Adrenal gland (tissue), 12 donors: ENCODE measurements around the gene FNDC3B. TPM values are rescaled to one million over a fixed set of nuclear protein-coding genes. Genes with fewer than 3 reads are reported as not detected.

Experiments
- DNase-seq, 7 donors: peaks; one replicate each; pipeline ENCODE4 v3.0.0-alpha.2; 2019 to 2020
- H3K27ac ChIP-seq, 5 donors: fragments of 200-600 bp; sonication (generic) in 4 of 5; 1 replicate in 3 of 5; 2 replicates in 2 of 5; pipeline versions ENCODE4 v1.5.1 to v1.8.0; 2016 to 2020; ENCODE audit warnings: mild to moderate bottlenecking in 1 of 5
- H3K27me3 ChIP-seq: fragments of 200-600 bp; 2 replicates; pipeline ENCODE4 v1.8.0; 2021
- H3K36me3 ChIP-seq, 2 donors: fragments of 200-600 bp; replicated peaks in 1 of 2; 1 replicate in 1 of 2; 2 replicates in 1 of 2; pipeline versions ENCODE4 v1.5.1 to v1.8.0; 2018 to 2022
- H3K4me1 ChIP-seq, 2 donors: fragments of 200-600 bp; replicated peaks in 1 of 2; 1 replicate in 1 of 2; 2 replicates in 1 of 2; pipeline versions ENCODE4 v1.5.1 to v1.8.0; 2018 to 2021
- H3K4me3 ChIP-seq, 4 donors: fragments of 200-600 bp; sonication (generic) in 3 of 4; one replicate each; pipeline ENCODE4 v1.5.1; 2016 to 2018
- H3K9me3 ChIP-seq, 3 donors: fragments of 200-600 bp; sonication (generic) in 1 of 3; replicated peaks in 1 of 3; 1 replicate in 2 of 3; 2 replicates in 1 of 3; pipeline versions ENCODE4 v1.5.1 to v1.8.0; 2016 to 2021
- POLR2A ChIP-seq, 2 donors: fragments of 450-650 bp; IDR thresholded peaks; one replicate each; pipeline ENCODE4 v1.6.1; 2017; ENCODE audit warnings: antibody characterized with exemption in 2 of 2, mild to moderate bottlenecking in 2 of 2, moderate library complexity in 1 of 2
- WGBS, 4 donors: extraction: QIAGEN DNeasy Blood & Tissue Kit in 2 of 4; methylation state at CpG; one replicate each; pipeline versions ENCODE4 v1.1.5 to v1.1.7; 2013 to 2017; 5-methylcytosine and 5-hydroxymethylcytosine counted together
- intact Hi-C, 2 donors: fragments of 100-400 bp; cut with DNase I; formaldehyde crosslinking; loops; one replicate each; pipeline versions ENCODE4 v1.14.1 to v1.15.0; 2022 to 2023
- polyA plus RNA-seq, 3 donors: library from polyadenylated mRNA; stranded (reverse); fragments of 200-250 nt in 2 of 3; fragments of 350-450 nt in 1 of 3; fragmentation: Illumina TruSeq in 1 of 3; extraction: RNeasy Lipid Tissue Mini Kit (QIAGEN cat#74804) in 1 of 3; gene quantifications; one replicate each; pipeline ENCODE4 v1.2.3, GENCODE V29; 2013 to 2014
- total RNA-seq, 9 donors: library from RNA; depleted of rRNA in 4 of 9; stranded (reverse); fragments of >200 nt in 4 of 9; fragments of 120-200 nt in 1 of 9; fragmentation: NEBNext Ultra II Directional in 1 of 9; extraction: Animal tissue kit (Norgen Biotek cat#: 25700) in 1 of 9; gene quantifications; one replicate each; pipeline versions ENCODE4 v1.1.0 to v1.2.4, GENCODE V29; 2013 to 2023
- TF ChIP-seq, protein P1 (sequence below), 6 experiments: fragments of 450-650 bp in 4 of 6; fragments of 200-600 bp in 2 of 6; sonication (generic) in 1 of 6; IDR thresholded peaks; 1 replicate in 5 of 6; 2 replicates in 1 of 6; pipeline versions ENCODE4 v1.5.1 to v1.8.0; 2016 to 2021; ENCODE audit warnings: antibody characterized with exemption in 6 of 6, mild to moderate bottlenecking in 2 of 6, moderate library complexity in 1 of 6
- donor health status: healthy with polysubstance abuse.
- donor health status: Bipolar disorder and iron deficiency.
- donor health status: DM: yes; HTN: yes; CAD: no.
- donor health status: DM: no; HTN: no; CAD: no.
- donor health status: DM: no; HTN: no; CAD: no.
- donor health status: DM: yes; HTN: yes; CAD: no.

Gene FNDC3B
- total and polyA plus RNA-seq, 12 donors, result 9.9 to 228 (median 105) TPM

DNA sequence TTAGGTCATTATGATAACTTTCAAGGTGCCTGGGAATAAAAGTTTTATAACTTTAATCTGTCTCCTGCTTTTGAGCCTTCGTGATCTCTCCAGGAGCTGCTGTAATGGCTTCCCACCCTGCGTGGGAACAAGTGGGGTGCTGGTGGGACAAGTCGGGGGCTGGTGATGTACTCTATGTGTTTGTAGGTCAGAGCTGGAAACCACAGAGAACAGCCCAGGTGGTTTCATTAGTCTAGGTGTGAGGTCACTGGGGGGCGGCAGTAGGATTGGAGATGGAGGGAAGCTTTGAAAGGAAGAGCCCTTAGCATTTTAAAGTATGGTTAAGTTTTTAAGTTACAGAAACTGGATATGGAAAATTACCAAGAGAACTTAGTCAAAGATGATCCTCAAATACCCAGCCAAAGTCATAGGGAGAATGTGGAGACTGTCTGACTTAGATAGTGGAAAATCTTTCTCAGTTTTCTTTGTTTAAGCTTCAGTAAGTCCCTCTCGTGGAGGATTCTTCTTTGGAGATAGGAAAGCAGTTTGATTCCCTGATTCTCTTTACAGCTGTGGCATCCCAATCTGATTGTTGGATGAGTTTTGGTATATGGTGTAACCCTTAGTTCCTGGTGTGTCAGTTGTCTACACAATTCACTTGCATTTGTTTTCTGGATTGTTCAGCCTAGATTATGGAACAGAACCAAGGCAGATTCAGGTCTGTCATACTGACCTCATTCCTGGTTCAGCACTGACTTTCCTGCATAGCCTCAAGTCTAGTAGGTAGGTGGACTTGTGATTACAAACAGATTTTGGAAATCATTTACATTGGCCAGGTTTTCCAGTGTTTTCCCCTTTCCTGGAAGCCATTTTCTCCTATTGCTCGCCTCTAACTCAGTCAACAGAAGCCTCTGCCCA is 115.6 kb downstream of the FNDC3B start:
- 90 to 95% (median 94%) methylated on average over 6 of the region's 6 CpGs for WGBS, 4 donors
- intact Hi-C loops, result no loop called here
- H3K36me3 ChIP-seq, result no peaks in the 10 kb centered on the region
- peaks cover 38 to 73% of the 10 kb centered on the region in 2 donors for H3K4me1 ChIP-seq
- H3K4me3 ChIP-seq, result no peak overlapping the region
- no peak for DNase-seq
- H3K9me3 ChIP-seq, result no peaks in the 10 kb centered on the region
- TF ChIP-seq POLR2A (IDR thresholded peaks at IDR 0.05), result no peak
- TF ChIP-seq, protein P1, sequence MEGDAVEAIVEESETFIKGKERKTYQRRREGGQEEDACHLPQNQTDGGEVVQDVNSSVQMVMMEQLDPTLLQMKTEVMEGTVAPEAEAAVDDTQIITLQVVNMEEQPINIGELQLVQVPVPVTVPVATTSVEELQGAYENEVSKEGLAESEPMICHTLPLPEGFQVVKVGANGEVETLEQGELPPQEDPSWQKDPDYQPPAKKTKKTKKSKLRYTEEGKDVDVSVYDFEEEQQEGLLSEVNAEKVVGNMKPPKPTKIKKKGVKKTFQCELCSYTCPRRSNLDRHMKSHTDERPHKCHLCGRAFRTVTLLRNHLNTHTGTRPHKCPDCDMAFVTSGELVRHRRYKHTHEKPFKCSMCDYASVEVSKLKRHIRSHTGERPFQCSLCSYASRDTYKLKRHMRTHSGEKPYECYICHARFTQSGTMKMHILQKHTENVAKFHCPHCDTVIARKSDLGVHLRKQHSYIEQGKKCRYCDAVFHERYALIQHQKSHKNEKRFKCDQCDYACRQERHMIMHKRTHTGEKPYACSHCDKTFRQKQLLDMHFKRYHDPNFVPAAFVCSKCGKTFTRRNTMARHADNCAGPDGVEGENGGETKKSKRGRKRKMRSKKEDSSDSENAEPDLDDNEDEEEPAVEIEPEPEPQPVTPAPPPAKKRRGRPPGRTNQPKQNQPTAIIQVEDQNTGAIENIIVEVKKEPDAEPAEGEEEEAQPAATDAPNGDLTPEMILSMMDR (IDR thresholded peaks at IDR 0.05), result no peak
- no peaks in the 10 kb centered on the region for H3K27me3 ChIP-seq
- peak overlapping the region in 3 of 5 donors; percentile 14 to 93 (median 92) for H3K27ac ChIP-seq

DNA sequence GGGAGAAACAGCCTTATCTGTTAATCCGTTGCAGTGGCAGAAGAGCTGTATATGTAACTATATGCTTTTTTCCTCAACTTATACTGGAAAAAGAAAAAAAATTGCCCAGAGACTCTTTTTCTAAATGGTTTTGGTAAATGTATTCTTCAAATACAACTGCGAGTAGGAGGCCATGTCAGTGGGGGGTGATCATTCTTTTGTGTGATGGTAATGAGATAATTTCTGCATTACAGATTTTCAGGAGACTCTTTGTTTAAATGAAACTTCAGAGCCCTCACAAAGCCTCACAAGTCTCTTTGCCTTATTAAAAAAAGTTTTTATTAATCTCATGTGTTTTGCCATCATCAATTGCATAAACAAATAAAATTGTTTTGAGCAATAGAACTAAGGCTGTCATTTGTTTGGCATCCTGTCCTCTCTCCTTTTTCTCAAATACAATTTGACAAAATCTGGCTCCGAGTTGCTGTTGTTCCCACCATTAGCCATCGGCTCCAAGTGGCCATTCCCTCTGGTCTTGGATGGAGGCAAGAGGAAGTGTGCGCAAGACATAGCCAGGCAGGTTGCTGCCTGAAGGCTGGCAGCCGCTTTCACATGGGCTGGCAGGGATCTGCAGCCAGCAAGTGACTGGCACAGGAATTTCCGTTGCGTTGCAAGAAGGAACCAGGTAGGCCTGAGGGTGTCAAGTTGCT is 116.7 kb downstream of the FNDC3B start:
- H3K27me3 ChIP-seq, result no peaks in the 10 kb centered on the region
- intact Hi-C loops, result no loop called here
- H3K4me3 ChIP-seq, result no peak overlapping the region
- TF ChIP-seq, protein P1 (IDR thresholded peaks at IDR 0.05), result no peak
- TF ChIP-seq POLR2A (IDR thresholded peaks at IDR 0.05), result no peak
- WGBS, 4 donors, result 60 to 71% (median 64%) methylated on average over 8 of the region's 8 CpGs
- DNase-seq, result peak in 4 of 7 donors; percentile 32 to 68 (median 62)
- peaks cover 42 to 83% of the 10 kb centered on the region in 2 donors for H3K4me1 ChIP-seq
- H3K9me3 ChIP-seq, result no peaks in the 10 kb centered on the region
- H3K36me3 ChIP-seq, result no peaks in the 10 kb centered on the region
- H3K27ac ChIP-seq, result peak overlapping the region in 3 of 5 donors; percentile 49 to 93 (median 92)

DNA sequence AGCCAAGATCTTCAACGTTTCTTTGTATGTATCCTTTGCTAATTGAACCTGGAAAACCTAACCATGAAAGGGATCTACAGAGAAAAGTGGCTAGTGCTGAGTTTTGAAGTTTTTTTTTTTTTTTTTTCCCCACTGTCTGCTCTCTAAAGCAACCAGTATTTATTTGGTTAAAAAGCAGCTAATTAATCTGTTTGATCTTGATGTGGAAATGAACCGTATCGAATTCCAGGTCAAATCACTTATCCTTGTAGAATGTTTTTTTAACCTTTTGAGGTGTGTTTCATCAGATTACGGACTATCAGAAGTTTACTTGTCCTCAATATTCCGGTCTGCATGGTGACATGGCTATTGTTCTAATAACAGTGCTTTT is 117.2 kb downstream of the FNDC3B start:
- intact Hi-C loops, result no loop called here
- TF ChIP-seq, protein P1 (IDR thresholded peaks at IDR 0.05), result no peak
- no peak for TF ChIP-seq POLR2A (IDR thresholded peaks at IDR 0.05)
- Histone ChIP-seq H3K36me3 (no peaks in the 10 kb centered on the region), H3K4me3 (no peak overlapping the region), H3K27me3 (no peaks in the 10 kb centered on the region), H3K9me3 (no peaks in the 10 kb centered on the region), H3K27ac (peak overlapping the region in 4 of 5 donors; percentile 22 to 93 (median 54)), H3K4me1 (peaks cover 42 to 83% of the 10 kb centered on the region in 2 donors)
- no peak for DNase-seq
- WGBS, 4 donors, result 27 to 38% (median 28%) methylated on average over 5 of the region's 5 CpGs

DNA sequence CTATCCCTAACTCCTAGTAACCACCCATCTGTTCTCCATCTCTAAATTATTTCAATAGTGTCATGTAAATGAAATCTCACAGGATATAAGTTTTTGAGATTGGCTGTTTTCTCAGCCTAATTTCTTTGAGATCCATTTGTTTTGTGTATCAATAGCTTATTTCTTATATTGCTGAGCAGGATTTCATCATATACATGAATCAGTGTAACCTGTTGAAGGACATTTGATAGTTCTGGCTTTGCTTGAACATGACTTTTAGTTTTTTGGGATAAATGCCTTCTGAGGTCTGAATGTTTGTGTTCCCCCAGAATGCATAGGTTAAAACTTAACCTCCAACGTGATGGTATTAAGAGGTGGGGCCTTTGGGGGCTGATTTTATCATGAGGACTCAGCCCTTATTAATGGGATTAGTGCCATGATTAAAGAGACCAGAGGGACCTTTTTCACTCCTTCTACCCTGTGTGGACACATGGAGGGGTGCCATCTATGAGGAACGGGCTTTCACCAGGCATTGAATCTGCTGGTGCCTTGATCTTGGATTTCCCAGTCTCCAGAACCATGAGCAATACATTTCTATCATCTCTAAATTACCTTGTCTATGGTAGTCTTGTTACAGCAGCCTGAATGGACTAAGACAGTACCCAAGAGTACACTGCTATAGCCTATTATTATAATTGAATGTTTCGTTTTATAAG is 118.3 kb downstream of the FNDC3B start:
- Histone ChIP-seq H3K36me3 (no peaks in the 10 kb centered on the region), H3K4me3 (no peak overlapping the region), H3K27me3 (no peaks in the 10 kb centered on the region), H3K4me1 (peaks cover 35 to 72% of the 10 kb centered on the region in 2 donors), H3K9me3 (no peaks in the 10 kb centered on the region), H3K27ac (peak overlapping the region in 2 of 5 donors; percentile 27 to 93)
- WGBS, 4 donors, result 78 to 94% (median 89%) methylated on average over 3 of the region's 3 CpGs
- TF ChIP-seq, protein P1 (IDR thresholded peaks at IDR 0.05), result no peak
- no peak for TF ChIP-seq POLR2A (IDR thresholded peaks at IDR 0.05)
- DNase-seq, result no peak
- intact Hi-C loops, result no loop called here
